Measurements from ENCODE around the gene RSPO3. TPM values are rescaled to one million over a fixed set of nuclear protein-coding genes. Genes with fewer than 3 reads are reported as not detected.

RSPO3 gene
- total RNA-seq, 1 experiment from 2014 or later = not detected

GRCh38 chr6:127102299-127102698 lies 16.2 kb upstream of the RSPO3 start:
- no TSS peak for BruUV-seq (replicated peaks)
- ChIA-PET POLR2A (ENCODE audit: unreplicated experiment) (no interaction called here), CTCF (no interaction called here)
- Histone ChIP-seq H3K36me3 (ENCODE audit: low read depth, low read length) (no peaks in the 10 kb centered on the region), H3K79me2 (ENCODE audit: low read length) (no peaks in the 10 kb centered on the region), H3F3A (ENCODE audit: low read length, unreplicated experiment) (no peaks in the 10 kb centered on the region), H4K20me1 (ENCODE audit: low read length) (no peaks in the 10 kb centered on the region), H3K27ac (ENCODE audit: low read length) (no peak overlapping the region), H3K4me2 (ENCODE audit: low read length) (no peak overlapping the region), H2AFZ (ENCODE audit: low read length) (no peak overlapping the region), H3K9me3 (ENCODE audit: low read length) (no peaks in the 10 kb centered on the region), H3K9ac (ENCODE audit: low read length) (no peak overlapping the region), H3K27me3 (ENCODE audit: low read length) (peaks cover 28% of the 10 kb centered on the region), H3K9me2 (replicated peaks; ENCODE audit: low read length) (no peaks in the 10 kb centered on the region), H3K4me1 (ENCODE audit: insufficient read depth, low read length) (no peaks in the 10 kb centered on the region), H3K4me3 (ENCODE audit: low read length) (no peak overlapping the region)
- ATAC-seq (peak; percentile 27; the same call in 1 of the 2 replicates), DNase-seq (peak; percentile 56)
- TF ChIP-seq EZH2phosphoT487 (IDR thresholded peaks at IDR 0.05; ENCODE audit: borderline replicate concordance, low read length) = no peak
- TF ChIP-seq CTCF (conservative IDR thresholded peaks at IDR 0.05; ENCODE audit: low read depth, low read length) = no peak
- no peak for TF ChIP-seq EZH2 (IDR thresholded peaks at IDR 0.05; ENCODE audit: low read length, unreplicated experiment)
- intact Hi-C loops (cut with micrococcal nuclease) = no loop called here

- Histone ChIP-seq H3K4me1 (ENCODE audit: insufficient read depth, low read length) (no peaks in the 10 kb centered on the region), H3K4me3 (ENCODE audit: low read length) (no peak overlapping the region), H3K9me3 (ENCODE audit: low read length) (no peaks in the 10 kb centered on the region), H3K9me2 (replicated peaks; ENCODE audit: low read length) (no peaks in the 10 kb centered on the region), H3K9ac (ENCODE audit: low read length) (no peak overlapping the region), H3K4me2 (ENCODE audit: low read length) (no peak overlapping the region), H2AFZ (ENCODE audit: low read length) (no peak overlapping the region), H4K20me1 (ENCODE audit: low read length) (no peaks in the 10 kb centered on the region), H3K27me3 (ENCODE audit: low read length) (peaks cover 28% of the 10 kb centered on the region), H3F3A (ENCODE audit: low read length, unreplicated experiment) (no peaks in the 10 kb centered on the region), H3K36me3 (ENCODE audit: low read depth, low read length) (no peaks in the 10 kb centered on the region), H3K79me2 (ENCODE audit: low read length) (no peaks in the 10 kb centered on the region), H3K27ac (ENCODE audit: low read length) (no peak overlapping the region)
- intact Hi-C loops (cut with micrococcal nuclease) = no loop called here
- CTCF ChIA-PET = no interaction called here
- no TSS peak for BruUV-seq (replicated peaks)
- DNase-seq (no peak), ATAC-seq (no peak)
- TF ChIP-seq CTCF (conservative IDR thresholded peaks at IDR 0.05; ENCODE audit: low read depth, low read length) (no peak), EZH2phosphoT487 (IDR thresholded peaks at IDR 0.05; ENCODE audit: borderline replicate concordance, low read length) (no peak), EZH2 (IDR thresholded peaks at IDR 0.05; ENCODE audit: low read length, unreplicated experiment) (no peak)
- POLR2A ChIA-PET (ENCODE audit: unreplicated experiment) = no interaction called here
Observed at GRCh38 chr6:127102859-127103258, 15.6 kb upstream of the RSPO3 start.

- H2AFZ ChIP-seq (ENCODE audit: low read length) = no peak overlapping the region
- peaks cover 23% of the 10 kb centered on the region for H3K27me3 ChIP-seq (ENCODE audit: low read length)
- BruUV-seq (replicated peaks) = no TSS peak
- ATAC-seq (no peak), DNase-seq (no peak)
- H4K20me1 ChIP-seq (ENCODE audit: low read length) = no peaks in the 10 kb centered on the region
- intact Hi-C loops (cut with micrococcal nuclease) = no loop called here
- H3K4me2 ChIP-seq (ENCODE audit: low read length) = no peak overlapping the region
- POLR2A ChIA-PET (ENCODE audit: unreplicated experiment) = no interaction called here
- H3K27ac ChIP-seq (ENCODE audit: low read length) = no peak overlapping the region
- no peak overlapping the region for H3K9ac ChIP-seq (ENCODE audit: low read length)
- no peak overlapping the region for H3K4me3 ChIP-seq (ENCODE audit: low read length)
- no peaks in the 10 kb centered on the region for H3K9me3 ChIP-seq (ENCODE audit: low read length)
- H3K4me1 ChIP-seq (ENCODE audit: insufficient read depth, low read length) = no peaks in the 10 kb centered on the region
- H3K36me3 ChIP-seq (ENCODE audit: low read depth, low read length) = no peaks in the 10 kb centered on the region
- no peaks in the 10 kb centered on the region for H3K9me2 ChIP-seq (replicated peaks; ENCODE audit: low read length)
- H3F3A ChIP-seq (ENCODE audit: low read length, unreplicated experiment) = no peaks in the 10 kb centered on the region
- CTCF ChIA-PET = no interaction called here
- TF ChIP-seq EZH2phosphoT487 (IDR thresholded peaks at IDR 0.05; ENCODE audit: borderline replicate concordance, low read length) (no peak), CTCF (conservative IDR thresholded peaks at IDR 0.05; ENCODE audit: low read depth, low read length) (no peak), EZH2 (IDR thresholded peaks at IDR 0.05; ENCODE audit: low read length, unreplicated experiment) (no peak)
- no peaks in the 10 kb centered on the region for H3K79me2 ChIP-seq (ENCODE audit: low read length)
Observed at GRCh38 chr6:127103482-127103881, 15.0 kb upstream of the RSPO3 start.

Data from PC-3 (cell line).